Lower leg skin (tissue), 4 donors: ENCODE measurements around the gene TNFRSF8. TPM values are rescaled to one million over a fixed set of nuclear protein-coding genes. Genes with fewer than 3 reads are reported as not detected.

ENCODE experiments used
- DNase-seq, 2 donors: peaks; one replicate each; pipeline ENCODE4 v3.0.0-alpha.2; 2019; ENCODE audit warnings: low spot score in 2 of 2
- H3K4me3 ChIP-seq: fragments of 200-600 bp; sonication (generic); 2 replicates; pipeline ENCODE4 v1.5.1; 2017; ENCODE audit warnings: mild to moderate bottlenecking, low read depth; ENCODE audit not compliant: poor library complexity, severe bottlenecking
- POLR2A ChIP-seq, 2 donors: fragments of 450-650 bp; IDR thresholded peaks; one replicate each; pipeline ENCODE4 v1.6.1; 2016 to 2017; ENCODE audit warnings: antibody characterized with exemption in 2 of 2, mild to moderate bottlenecking in 1 of 2, moderate library complexity in 1 of 2
- WGBS, 2 donors: methylation state at CpG; one replicate each; pipeline ENCODE4 v1.1.5; 2018; 5-methylcytosine and 5-hydroxymethylcytosine counted together
- intact Hi-C: fragments of 100-400 bp; cut with DNase I; formaldehyde crosslinking; loops from one replicate; pipeline ENCODE4 v1.15.0; 2023; ENCODE audit warnings: low total_unique reads
- total RNA-seq, 4 donors: library from RNA; depleted of rRNA; stranded (reverse); fragments of >200 nt; gene quantifications; one replicate each; pipeline ENCODE4 v1.1.0, GENCODE V29; 2016
- TF ChIP-seq, protein P1 (sequence below), 3 donors: fragments of 450-650 bp; IDR thresholded peaks; one replicate each; pipeline ENCODE4 v1.5.1; 2016; ENCODE audit warnings: antibody characterized with exemption in 3 of 3, mild to moderate bottlenecking in 3 of 3, moderate library complexity in 2 of 3

TNFRSF8 gene
- total RNA-seq, 4 donors from 2014 or later: 0.72 to 4.1 (median 1.9) TPM

DNA sequence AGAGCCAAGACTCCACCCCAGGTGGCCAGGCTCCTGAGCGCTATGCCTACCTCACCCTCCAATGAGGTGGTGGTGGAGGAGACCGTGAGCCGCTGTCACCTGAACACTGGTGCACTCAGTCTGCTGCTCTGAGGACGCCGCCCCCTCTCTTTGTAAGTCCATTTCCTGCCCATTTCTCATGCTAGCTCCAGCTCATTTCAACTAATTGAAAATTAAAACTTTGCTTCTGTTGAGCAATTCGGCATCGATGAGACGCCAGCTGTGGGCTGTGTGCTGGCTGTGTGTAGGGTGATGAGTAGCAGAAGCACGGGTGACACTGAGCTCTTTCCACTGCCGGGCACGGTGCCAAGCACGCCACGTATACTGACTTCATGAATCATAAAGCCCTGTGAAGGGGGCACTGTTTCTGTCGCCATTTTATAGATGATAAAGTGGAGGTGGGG is 114.9 kb downstream of the TNFRSF8 start:
- peak; percentile 49 to 97 for DNase-seq
- 32 to 35% methylated on average over 14 of the region's 14 CpGs for WGBS, 2 donors
- TF ChIP-seq, protein P1, sequence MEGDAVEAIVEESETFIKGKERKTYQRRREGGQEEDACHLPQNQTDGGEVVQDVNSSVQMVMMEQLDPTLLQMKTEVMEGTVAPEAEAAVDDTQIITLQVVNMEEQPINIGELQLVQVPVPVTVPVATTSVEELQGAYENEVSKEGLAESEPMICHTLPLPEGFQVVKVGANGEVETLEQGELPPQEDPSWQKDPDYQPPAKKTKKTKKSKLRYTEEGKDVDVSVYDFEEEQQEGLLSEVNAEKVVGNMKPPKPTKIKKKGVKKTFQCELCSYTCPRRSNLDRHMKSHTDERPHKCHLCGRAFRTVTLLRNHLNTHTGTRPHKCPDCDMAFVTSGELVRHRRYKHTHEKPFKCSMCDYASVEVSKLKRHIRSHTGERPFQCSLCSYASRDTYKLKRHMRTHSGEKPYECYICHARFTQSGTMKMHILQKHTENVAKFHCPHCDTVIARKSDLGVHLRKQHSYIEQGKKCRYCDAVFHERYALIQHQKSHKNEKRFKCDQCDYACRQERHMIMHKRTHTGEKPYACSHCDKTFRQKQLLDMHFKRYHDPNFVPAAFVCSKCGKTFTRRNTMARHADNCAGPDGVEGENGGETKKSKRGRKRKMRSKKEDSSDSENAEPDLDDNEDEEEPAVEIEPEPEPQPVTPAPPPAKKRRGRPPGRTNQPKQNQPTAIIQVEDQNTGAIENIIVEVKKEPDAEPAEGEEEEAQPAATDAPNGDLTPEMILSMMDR (IDR thresholded peaks at IDR 0.05): no peak
- no peak for TF ChIP-seq POLR2A (IDR thresholded peaks at IDR 0.05)
- H3K4me3 ChIP-seq: no peak overlapping the region
- intact Hi-C loops: no loop called here

DNA sequence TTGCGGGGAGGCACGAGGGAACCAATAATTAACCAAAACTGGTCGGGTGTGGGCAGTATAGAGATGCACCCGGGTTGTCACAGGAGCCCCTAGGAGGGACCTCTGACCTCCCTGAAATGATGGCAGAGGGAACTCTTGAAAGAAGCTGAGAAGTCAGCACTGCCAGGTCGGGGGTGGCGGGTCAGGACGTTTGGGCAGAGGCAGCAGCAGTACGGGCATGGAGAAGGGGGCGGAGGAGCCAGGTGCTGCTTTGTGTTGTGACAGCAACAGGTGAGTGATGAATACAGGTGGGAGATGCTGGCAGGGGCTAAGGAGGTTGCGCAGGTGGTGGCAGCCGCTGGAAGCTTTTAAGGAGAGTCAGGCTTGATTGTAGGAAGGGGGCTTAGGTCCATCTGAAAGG is 115.4 kb downstream of the TNFRSF8 start:
- intact Hi-C loops: no loop called here
- 47 to 52% methylated on average over 11 of the region's 11 CpGs for WGBS, 2 donors
- no peak overlapping the region for H3K4me3 ChIP-seq
- TF ChIP-seq POLR2A (IDR thresholded peaks at IDR 0.05): no peak
- TF ChIP-seq, protein P1 (IDR thresholded peaks at IDR 0.05): no peak
- no peak for DNase-seq

DNA sequence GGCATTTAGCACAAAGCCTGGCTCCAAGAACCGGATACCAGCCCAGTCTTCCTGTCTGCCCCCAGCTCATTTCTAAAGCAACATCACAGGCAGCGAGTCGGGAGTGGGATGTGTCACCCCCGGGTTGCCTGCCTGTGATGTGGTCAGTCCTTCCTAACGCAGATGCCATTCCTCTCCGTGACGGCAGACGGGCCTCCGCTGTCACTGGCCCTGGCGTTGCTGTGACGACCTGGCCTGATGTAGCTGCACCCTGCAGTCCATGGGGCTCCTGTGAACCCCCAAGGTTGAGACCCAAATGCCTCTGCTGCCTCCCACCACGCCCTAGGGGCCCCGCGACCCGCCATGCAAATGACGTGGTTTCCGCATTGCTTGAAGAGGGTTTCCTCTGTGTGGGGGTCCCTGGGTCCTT is 116.0 kb downstream of the TNFRSF8 start:
- no peak overlapping the region for H3K4me3 ChIP-seq
- no peak for TF ChIP-seq POLR2A (IDR thresholded peaks at IDR 0.05)
- TF ChIP-seq, protein P1 (IDR thresholded peaks at IDR 0.05): no peak
- intact Hi-C loops: no loop called here
- 43 to 51% methylated on average over 9 to 13 of the region's 17 CpGs for whole genome bisulfite sequencing, 2 donors
- DNase-seq: no peak

DNA sequence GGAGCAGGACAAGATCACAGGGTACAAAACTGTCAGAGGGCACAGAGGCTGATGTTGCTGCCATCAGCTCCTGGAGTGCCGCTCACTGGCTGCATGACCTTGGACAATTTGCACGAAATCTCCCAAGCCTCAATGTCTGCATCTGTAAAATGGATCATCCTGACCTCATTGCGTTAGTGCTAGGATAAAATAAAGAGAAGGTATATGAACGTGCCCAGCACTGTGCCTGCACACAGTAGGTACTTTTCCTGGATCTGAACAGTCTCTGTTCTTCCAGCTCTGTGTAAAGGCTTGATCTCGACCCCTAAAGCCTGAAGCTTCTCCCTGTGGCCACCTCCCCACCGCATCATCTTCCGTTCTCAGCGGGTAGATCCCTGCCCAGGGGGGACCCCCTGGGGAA is 116.6 kb downstream of the TNFRSF8 start:
- TF ChIP-seq, protein P1 (IDR thresholded peaks at IDR 0.05): no peak
- TF ChIP-seq POLR2A (IDR thresholded peaks at IDR 0.05): no peak
- intact Hi-C loops: no loop called here
- DNase-seq: no peak
- no peak overlapping the region for H3K4me3 ChIP-seq
- 84 to 90% methylated on average over 8 of the region's 8 CpGs for WGBS, 2 donors

DNA sequence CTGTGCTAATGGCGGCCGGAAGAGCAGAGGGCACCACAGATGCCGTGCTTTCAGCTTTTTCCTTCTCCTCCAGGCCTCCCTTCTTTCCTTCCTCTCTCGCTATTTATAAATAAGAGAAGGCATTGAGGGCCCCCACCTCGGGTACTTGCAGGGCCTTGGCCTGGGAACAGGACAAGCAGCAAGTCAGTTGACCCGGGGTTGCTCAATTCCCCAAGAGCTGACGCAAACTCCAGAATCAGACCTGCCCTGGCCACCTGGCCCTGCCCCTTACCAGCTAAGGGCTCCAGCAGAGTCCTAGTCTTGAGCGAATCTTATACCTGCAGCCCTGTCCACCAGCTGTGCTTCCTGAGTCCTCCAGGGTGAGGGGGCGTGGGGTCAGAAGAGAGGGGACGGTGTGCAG is 117.2 kb downstream of the TNFRSF8 start:
- WGBS, 2 donors: 71 to 84% methylated on average over 10 of the region's 10 CpGs
- no peak overlapping the region for H3K4me3 ChIP-seq
- TF ChIP-seq, protein P1 (IDR thresholded peaks at IDR 0.05): no peak
- no peak for TF ChIP-seq POLR2A (IDR thresholded peaks at IDR 0.05)
- peak; percentile 61 to 93 for DNase-seq
- intact Hi-C loops: no loop called here

DNA sequence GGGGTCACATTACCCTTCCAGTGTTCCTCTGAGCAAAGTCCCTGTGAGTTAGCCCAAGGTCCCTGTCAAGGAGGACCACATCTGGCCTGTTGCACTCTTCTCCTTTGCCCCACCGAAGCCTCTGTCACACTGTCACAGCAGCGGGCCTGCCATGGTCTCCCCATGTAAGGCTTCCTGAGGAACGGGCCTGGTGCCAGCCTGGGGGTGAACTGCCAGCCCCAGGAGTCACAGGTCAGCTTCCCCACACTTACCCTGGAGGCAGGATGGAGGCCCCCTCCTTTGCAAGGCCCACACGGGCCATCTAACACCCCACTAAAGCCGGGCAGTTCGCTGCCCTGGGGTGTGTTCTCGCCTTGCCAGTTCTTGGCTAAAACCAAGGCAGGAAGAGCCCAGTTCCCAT is 117.8 kb downstream of the TNFRSF8 start:
- no peak for DNase-seq
- intact Hi-C loops: no loop called here
- 76 to 85% methylated on average over 6 to 7 of the region's 7 CpGs for WGBS, 2 donors
- TF ChIP-seq POLR2A (IDR thresholded peaks at IDR 0.05): no peak
- TF ChIP-seq, protein P1 (IDR thresholded peaks at IDR 0.05): no peak
- H3K4me3 ChIP-seq: no peak overlapping the region
